SH-SY5Y (cell line): ENCODE measurements around the gene IRAK1.

Experiments used
- GATA2 ChIP-seq: IDR thresholded peaks from 2 replicates; pipeline ENCODE4 v1.6.1; 2011; ENCODE audit warnings: mild to moderate bottlenecking, low read depth, low read length
- GATA3 ChIP-seq: IDR thresholded peaks from 2 replicates; pipeline ENCODE4 v1.6.1; 2011; ENCODE audit warnings: low read depth, mild to moderate bottlenecking, low read length, moderate library complexity

- TF ChIP-seq GATA2 (no peak), GATA3 (no peak)
These were observed 58.4 kb downstream of the IRAK1 start for GRCh38 chrX:153961292-153961691.
